HCT116 (cell line): ENCODE measurements around the gene PEF1. TPM values are rescaled to one million over a fixed set of nuclear protein-coding genes. Genes with fewer than 3 reads are reported as not detected.

Experiments used
- ATAC-seq: fragments of 200-7000 bp; cut with Tn5 transposase; 2 replicates; pipeline ENCODE4 v1.9.1; 2020; ENCODE audit warnings: mild to moderate bottlenecking, moderate library complexity
- BruUV-seq: library from RNA; stranded (reverse); fragments of 400-500 nt; replicated peaks from 2 replicates; lab custom pipeline; 2021; lab: Mats Ljungman, UMichigan
- CTCF ChIA-PET: fragments of 300-600 bp; sonication (Branson Sonifier 250); formaldehyde crosslinking; loops from one replicate; lab custom pipeline; 2021; ENCODE audit warnings: antibody characterized with exemption; lab: Charles Lee
- POLR2A ChIA-PET: fragments of 300-600, 350-600 bp; sonication (Branson Sonifier 250); formaldehyde crosslinking; loops from one replicate; lab custom pipeline; 2021; ENCODE audit warnings: antibody characterized with exemption; lab: Charles Lee
- RAD21 ChIA-PET, 2 experiments: fragments of 300-600 bp; sonication (Branson Sonifier 250); formaldehyde crosslinking; loops; one replicate each; lab custom pipeline; 2023; ENCODE audit warnings: low total read pairs in 2 of 2; ENCODE audit not compliant: uncharacterized antibody in 2 of 2, unreplicated experiment in 2 of 2, low non-redundant PET in 1 of 2; lab: Charles Lee
- DNase-seq: peaks from one replicate; pipeline ENCODE4 v3.0.0-alpha.2; 2010; ENCODE audit warnings: low read depth, low spot score
- H2AFZ ChIP-seq: fragments of 200-600 bp; shearing (Covaris generic), sonication (generic); 2 replicates; pipeline ENCODE4 v1.6.1; 2017; ENCODE audit warnings: low read depth, mixed run types, mixed read lengths, antibody characterized with exemption, low read length; ENCODE audit not compliant: poor library complexity, severe bottlenecking
- H3K27ac ChIP-seq: 2 replicates; pipeline ENCODE4 v1.5.1; 2012; ENCODE audit warnings: low read depth, low read length
- H3K27me3 ChIP-seq: fragments of 200-600 bp; sonication (generic); 2 replicates; pipeline ENCODE4 v1.6.1; 2016; ENCODE audit warnings: mixed run types, low read length, mixed read lengths; ENCODE audit not compliant: insufficient read depth
- H3K36me3 ChIP-seq, 2 experiments: fragments of 200-500 bp in 1 of 2; fragments of 200-600 bp in 1 of 2; sonication (Bioruptor generic) in 1 of 2; sonication (generic) in 1 of 2; 2 replicates each; pipeline versions ENCODE4 v1.5.1 to v1.6.1; 2014 to 2016; ENCODE audit warnings: low read length in 2 of 2, inconsistent platforms in 1 of 2, mixed read lengths in 1 of 2, mixed run types in 1 of 2; ENCODE audit not compliant: insufficient read depth in 2 of 2, control insufficient read depth in 1 of 2
- H3K4me1 ChIP-seq, 2 experiments: fragments of 200-600 bp in 1 of 2; sonication (generic) in 1 of 2; 2 replicates each; pipeline versions ENCODE4 v1.5.1 to v1.6.1; 2012 to 2017; ENCODE audit warnings: low read length in 2 of 2, inconsistent platforms in 1 of 2, mild to moderate bottlenecking in 1 of 2, mixed read lengths in 1 of 2, mixed run types in 1 of 2, moderate library complexity in 1 of 2; ENCODE audit not compliant: insufficient read depth in 2 of 2, control insufficient read depth in 1 of 2
- H3K4me2 ChIP-seq: fragments of 200-600 bp; sonication (generic); 2 replicates; pipeline ENCODE4 v1.6.1; 2017; ENCODE audit warnings: mixed run types, low read length, mixed read lengths
- H3K4me3 ChIP-seq, 2 experiments: fragments of 200-600 bp in 1 of 2; sonication (generic) in 1 of 2; replicated peaks in 1 of 2; 2 replicates each; pipeline ENCODE4 v1.5.1; 2011 to 2016; ENCODE audit warnings: low read length in 2 of 2, control low read depth in 1 of 2, low read depth in 1 of 2, mild to moderate bottlenecking in 1 of 2, mixed read lengths in 1 of 2, mixed run types in 1 of 2
- H3K79me2 ChIP-seq: fragments of 200-600 bp; sonication (generic); 2 replicates; pipeline ENCODE4 v1.6.1; 2017; ENCODE audit warnings: mild to moderate bottlenecking, mixed run types, low read length, moderate library complexity, mixed read lengths; ENCODE audit not compliant: insufficient read depth
- H3K9ac ChIP-seq: fragments of 200-600 bp; sonication (generic); 2 replicates; pipeline ENCODE4 v1.6.1; 2016; ENCODE audit warnings: low read length, mixed read lengths
- H3K9me2 ChIP-seq: fragments of 200-600 bp; sonication (generic), shearing (Covaris generic); 2 replicates; pipeline ENCODE4 v1.6.1; 2017; ENCODE audit warnings: mixed run types, mild to moderate bottlenecking, moderate library complexity; ENCODE audit not compliant: insufficient read depth
- H3K9me3 ChIP-seq, 2 experiments: fragments of 200-500 bp in 1 of 2; fragments of 200-600 bp in 1 of 2; sonication (Bioruptor generic) in 1 of 2; sonication (generic) in 1 of 2; 2 replicates each; pipeline ENCODE4 v1.6.1; 2014 to 2017; ENCODE audit warnings: low read length in 2 of 2, mixed read lengths in 2 of 2, inconsistent platforms in 1 of 2, low read depth in 1 of 2, mild to moderate bottlenecking in 1 of 2, mixed run types in 1 of 2, moderate library complexity in 1 of 2; ENCODE audit not compliant: control insufficient read depth in 1 of 2, insufficient read depth in 1 of 2
- H4K20me1 ChIP-seq: fragments of 200-600 bp; sonication (generic), shearing (Covaris generic); 2 replicates; pipeline ENCODE4 v1.6.1; 2017; ENCODE audit warnings: mixed run types, mild to moderate bottlenecking, moderate library complexity; ENCODE audit not compliant: insufficient read depth
- EGR1 ChIP-seq: IDR thresholded peaks from 2 replicates; pipeline ENCODE4 v1.6.1; 2012; ENCODE audit warnings: low read depth
- ELF1 ChIP-seq: IDR thresholded peaks from 2 replicates; pipeline ENCODE4 v1.6.1; 2012; ENCODE audit warnings: low read depth, borderline replicate concordance
- EZH2phosphoT487 ChIP-seq: fragments of 200-600 bp; IDR thresholded peaks from 2 replicates; pipeline ENCODE4 v1.6.1; 2018; ENCODE audit warnings: antibody characterized with exemption, borderline replicate concordance
- MAX ChIP-seq: IDR thresholded peaks from 2 replicates; pipeline ENCODE4 v1.6.1; 2012
- POLR2AphosphoS5 ChIP-seq: IDR thresholded peaks from 2 replicates; pipeline ENCODE4 v1.6.1; 2011; ENCODE audit warnings: mild to moderate bottlenecking, low read depth, low read length, moderate library complexity
- RAD21 ChIP-seq: IDR thresholded peaks from 2 replicates; pipeline ENCODE4 v1.6.1; 2012; ENCODE audit warnings: low read depth, mild to moderate bottlenecking
- SIN3A ChIP-seq: IDR thresholded peaks from 2 replicates; pipeline ENCODE4 v1.6.1; 2012; ENCODE audit warnings: low read depth
- SP1 ChIP-seq: IDR thresholded peaks from 2 replicates; pipeline ENCODE4 v1.6.1; 2012; ENCODE audit warnings: low read depth
- SRF ChIP-seq: IDR thresholded peaks from 2 replicates; pipeline ENCODE4 v1.6.1; 2012; ENCODE audit warnings: low read depth
- TCF7L2 ChIP-seq: IDR thresholded peaks from 2 replicates; pipeline ENCODE4 v1.7.0; 2011; ENCODE audit warnings: borderline replicate concordance, inconsistent platforms; ENCODE audit not compliant: insufficient read depth, insufficient read length; ENCODE audit errors: extremely low read depth
- YY1 ChIP-seq: IDR thresholded peaks from 2 replicates; pipeline ENCODE4 v1.6.1; 2011; ENCODE audit warnings: low read length, low read depth, moderate library complexity, mild to moderate bottlenecking; ENCODE audit not compliant: insufficient replicate concordance; ENCODE audit errors: extremely low read depth
- ZFX ChIP-seq: fragments of 450-650 bp; IDR thresholded peaks from 2 replicates; pipeline ENCODE4 v1.6.1; 2017
- ZNF274 ChIP-seq: fragments of 200-500 bp; sonication (Bioruptor generic); IDR thresholded peaks from 2 replicates; pipeline ENCODE4 v1.6.1; 2014; ENCODE audit warnings: mild to moderate bottlenecking, low read depth, low read length, inconsistent platforms
- intact Hi-C: fragments of 100-400 bp; cut with micrococcal nuclease; formaldehyde crosslinking; loops from 2 replicates; pipeline ENCODE4 v1.10.0; 2022
- total RNA-seq: library from RNA; stranded (reverse); gene quantifications from one replicate; pipeline ENCODE4 v1.2.1, GENCODE V29; 2021; ENCODE audit not compliant: unreplicated experiment

PEF1 gene
- total RNA-seq, 1 experiment from 2014 or later, result 37.6 TPM

GRCh38 chr1:31659889-31660288 is 15.2 kb upstream of the PEF1 start:
- Histone ChIP-seq H3K9me2 (no peaks in the 10 kb centered on the region), H2AFZ (no peak overlapping the region), H3K27ac (no peak overlapping the region), H3K36me3 (no peaks in the 10 kb centered on the region), H3K79me2 (no peaks in the 10 kb centered on the region), H3K27me3 (no peaks in the 10 kb centered on the region), H3K4me1 (no peaks in the 10 kb centered on the region), H3K4me3 (no peak overlapping the region), H3K9ac (no peak overlapping the region), H3K4me2 (no peak overlapping the region), H3K9me3 (no peaks in the 10 kb centered on the region), H4K20me1 (no peaks in the 10 kb centered on the region)
- no TSS peak for BruUV-seq
- RAD21 ChIA-PET, result no interaction called here
- TF ChIP-seq POLR2AphosphoS5, result no peak
- TF ChIP-seq SP1, result no peak
- TF ChIP-seq RAD21, result no peak
- POLR2A ChIA-PET, result no interaction called here
- no peak for ATAC-seq
- CTCF ChIA-PET, result interaction anchor here (1.1 kb wide), 1 partner anchor 86 kb away, joined by 3 read pairs; no protein-coding TSS in a partner anchor
- no peak for DNase-seq
- intact Hi-C loops, result loop anchor here (10.0 kb wide), 1 partner anchor 305 kb away; no protein-coding TSS in a partner anchor

GRCh38 chr1:31658721-31659120 is 14.0 kb upstream of the PEF1 start:
- Histone ChIP-seq H3K27me3 (no peaks in the 10 kb centered on the region), H3K27ac (no peak overlapping the region), H3K4me1 (no peaks in the 10 kb centered on the region), H3K9ac (no peak overlapping the region), H2AFZ (no peak overlapping the region), H3K79me2 (no peaks in the 10 kb centered on the region), H4K20me1 (no peaks in the 10 kb centered on the region), H3K4me3 (no peak overlapping the region), H3K4me2 (no peak overlapping the region), H3K36me3 (no peaks in the 10 kb centered on the region), H3K9me3 (no peaks in the 10 kb centered on the region), H3K9me2 (no peaks in the 10 kb centered on the region)
- TF ChIP-seq SRF (no peak), EGR1 (no peak), TCF7L2 (no peak), ZFX (no peak), ELF1 (no peak), SIN3A (no peak), YY1 (no peak), ZNF274 (no peak), EZH2phosphoT487 (no peak), MAX (no peak)
- ATAC-seq (no peak), DNase-seq (no peak)
- RAD21 ChIA-PET, result no interaction called here
- no TSS peak for BruUV-seq
- POLR2A ChIA-PET, result no interaction called here
- CTCF ChIA-PET, result interaction anchor here (1.1 kb wide), 1 partner anchor 87 kb away, joined by 3 read pairs; no protein-coding TSS in a partner anchor
- intact Hi-C loops, result no loop called here
